ENCODE data around the gene RNF31.

Gene RNF31

DNA sequence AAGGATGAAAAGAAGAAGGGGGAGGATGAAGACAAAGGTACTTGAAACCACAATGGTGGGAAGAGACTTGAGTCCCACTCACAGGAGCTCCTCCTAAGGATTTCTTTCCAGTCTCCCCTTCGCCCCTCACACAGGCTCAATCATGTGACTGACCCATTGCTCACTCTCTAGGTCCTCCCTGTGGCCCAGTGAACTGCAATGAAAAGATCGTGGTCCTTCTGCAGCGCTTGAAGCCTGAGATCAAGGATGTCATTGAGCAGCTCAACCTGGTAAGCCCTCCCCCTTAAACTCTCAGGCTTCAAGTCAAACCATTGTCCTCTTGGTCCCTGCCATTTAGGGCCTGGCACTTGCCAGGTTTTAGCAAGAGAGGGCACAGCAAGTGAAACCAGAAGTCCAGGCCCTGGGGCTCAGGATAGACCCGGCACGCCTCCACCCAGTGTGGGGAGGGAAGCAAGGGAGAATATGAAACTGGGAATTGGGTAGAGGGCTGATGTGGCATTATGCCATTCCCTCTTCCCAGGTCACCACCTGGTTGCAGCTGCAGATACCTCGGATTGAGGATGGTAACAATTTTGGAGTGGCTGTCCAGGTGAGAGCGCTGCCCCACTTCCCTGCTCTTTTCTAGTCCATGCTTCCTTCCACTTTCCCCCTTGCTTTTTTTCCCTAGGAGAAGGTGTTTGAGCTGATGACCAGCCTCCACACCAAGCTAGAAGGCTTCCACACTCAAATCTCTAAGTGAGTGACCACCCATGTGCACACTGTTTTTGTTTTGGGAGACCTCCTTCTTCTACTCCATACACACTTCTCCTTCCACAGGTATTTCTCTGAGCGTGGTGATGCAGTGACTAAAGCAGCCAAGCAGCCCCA is 9.5 kb upstream of the RNF31 start:
- DNase-seq (ENCODE audit: low spot score), result no peak

DNA sequence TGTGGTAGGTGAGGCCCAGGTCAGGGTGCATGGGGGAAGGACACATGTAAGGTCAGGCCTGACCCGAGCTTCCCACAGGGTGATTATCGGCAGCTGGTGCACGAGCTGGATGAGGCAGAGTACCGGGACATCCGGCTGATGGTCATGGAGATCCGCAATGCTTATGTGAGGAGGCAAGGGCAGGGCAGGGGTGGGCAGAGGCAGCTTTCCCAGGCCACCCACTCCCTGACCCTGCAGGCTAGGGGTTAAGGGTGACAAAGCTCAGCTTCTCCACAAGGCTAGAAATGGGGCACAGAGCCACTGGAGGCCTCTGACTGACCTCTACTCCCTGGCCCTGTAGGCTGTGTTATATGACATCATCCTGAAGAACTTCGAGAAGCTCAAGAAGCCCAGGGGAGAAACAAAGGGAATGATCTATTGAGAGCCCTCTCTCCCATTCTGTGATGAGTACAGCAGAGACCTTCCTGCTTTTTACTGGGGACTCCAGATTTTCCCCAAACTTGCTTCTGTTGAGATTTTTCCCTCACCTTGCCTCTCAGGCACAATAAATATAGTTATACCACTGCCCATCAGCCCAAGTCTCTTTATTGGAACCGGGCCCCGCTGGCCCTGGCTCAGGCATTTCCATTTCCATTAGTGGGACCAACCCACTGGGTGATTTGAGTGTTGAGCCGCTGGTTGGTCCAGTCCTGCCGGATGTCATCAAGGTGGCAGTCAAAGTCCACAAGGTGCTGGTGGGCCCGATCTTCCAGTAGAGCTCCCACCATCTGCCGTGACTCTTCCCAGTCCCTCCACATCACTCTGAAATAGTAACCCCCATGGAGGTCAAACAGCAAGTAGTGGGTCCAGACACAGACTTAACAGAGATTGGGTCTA is 8.7 kb upstream of the RNF31 start:
- no peak for DNase-seq (ENCODE audit: low spot score)

DNA sequence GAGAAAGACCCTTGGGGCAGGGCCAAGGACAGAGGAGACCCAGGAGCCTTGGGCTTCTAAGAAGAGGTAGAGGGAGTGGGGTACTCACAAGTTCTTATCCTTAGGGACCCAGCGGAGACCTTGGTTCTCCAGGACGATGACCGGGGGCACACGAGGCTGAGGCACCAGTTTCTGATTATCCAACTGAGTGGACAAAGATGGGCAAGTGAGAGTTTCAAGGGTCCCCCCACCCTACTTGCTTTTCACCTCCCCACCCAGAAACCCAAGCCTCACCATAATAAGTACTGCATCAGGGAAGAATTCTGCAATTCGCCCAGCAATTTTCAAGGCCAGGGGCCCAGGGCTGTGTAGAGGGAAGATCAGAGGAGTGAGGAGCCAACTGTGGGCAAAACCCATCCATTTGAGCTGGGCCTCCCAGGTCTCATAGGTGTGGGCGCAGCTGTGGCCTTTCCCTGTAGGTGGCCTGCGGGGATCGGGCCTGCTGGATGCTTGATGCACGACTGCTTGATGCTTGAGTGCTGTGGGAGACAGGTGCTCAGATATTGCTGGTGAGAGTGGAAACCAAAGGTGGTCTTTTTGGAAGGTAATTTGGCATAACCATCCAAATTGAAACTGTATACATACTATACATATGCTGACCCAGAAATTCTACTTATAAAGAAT is 7.9 kb upstream of the RNF31 start:
- DNase-seq (ENCODE audit: low spot score), result peak; percentile 53

DNA sequence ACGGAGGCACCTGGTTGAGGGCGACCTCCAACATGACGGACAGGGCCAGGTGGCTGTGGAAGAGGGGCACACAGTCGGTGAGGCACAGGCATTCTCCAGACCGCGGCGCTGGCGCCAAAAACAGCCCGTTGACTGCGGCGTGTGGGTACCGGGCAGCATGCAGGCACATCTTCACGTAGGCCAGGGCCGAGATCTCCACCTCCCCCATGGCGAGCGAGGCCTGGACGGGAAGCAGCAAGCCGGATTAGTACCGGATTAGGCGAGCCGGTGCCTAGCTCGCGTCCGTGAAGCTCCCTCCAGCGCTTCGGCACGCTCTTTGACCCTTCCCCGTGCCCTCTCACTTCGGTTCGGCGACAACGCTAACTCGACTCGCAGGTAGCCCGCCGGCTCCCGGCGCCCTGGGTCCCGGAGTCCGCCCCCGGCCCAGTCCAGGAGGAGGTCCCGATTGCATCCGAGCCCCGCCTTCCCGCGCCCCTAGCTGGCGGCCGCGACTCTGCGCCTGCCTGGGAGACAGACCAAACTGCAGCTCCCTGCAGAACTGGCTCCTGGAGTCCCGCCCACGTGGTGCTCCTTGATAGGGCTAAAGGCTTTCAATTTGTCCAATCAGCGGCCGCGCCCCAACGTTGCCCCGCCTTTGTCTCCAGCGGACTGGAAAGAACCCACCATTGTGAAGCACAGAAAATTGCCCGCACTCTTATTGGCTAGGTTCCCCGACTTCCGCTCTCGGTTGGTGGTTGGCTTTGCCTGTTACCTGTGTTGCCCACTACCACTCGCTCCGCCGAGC is 6.0 kb upstream of the RNF31 start, which contains the start of gene EMC9:
EMC9 (minus strand) TSS at position 495 of the 784 bp plus-strand sequence; CDS start at position 208, 287 bp downstream.
- peak; percentile 99 for DNase-seq (ENCODE audit: low spot score)

DNA sequence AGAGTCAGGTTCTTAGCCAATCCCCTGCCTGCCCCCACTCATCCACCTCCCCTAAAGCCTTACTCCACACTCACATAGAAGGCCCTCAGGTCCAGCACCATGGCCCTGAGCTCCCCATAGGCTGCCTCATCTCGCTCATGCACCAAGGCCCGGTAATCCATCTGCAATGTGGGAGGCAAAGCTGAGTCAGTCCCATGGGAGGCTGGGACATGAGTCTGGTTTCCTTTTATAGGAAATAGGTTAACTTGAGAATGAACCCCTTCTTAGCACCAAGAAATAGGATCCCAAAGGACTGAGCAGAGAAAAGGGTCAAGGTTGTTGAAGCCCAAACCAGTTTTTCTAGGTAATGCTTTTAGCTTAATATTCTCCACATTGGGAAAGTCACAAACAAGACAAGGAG is 3.8 kb upstream of the RNF31 start:
- DNase-seq (ENCODE audit: low spot score), result no peak

DNA sequence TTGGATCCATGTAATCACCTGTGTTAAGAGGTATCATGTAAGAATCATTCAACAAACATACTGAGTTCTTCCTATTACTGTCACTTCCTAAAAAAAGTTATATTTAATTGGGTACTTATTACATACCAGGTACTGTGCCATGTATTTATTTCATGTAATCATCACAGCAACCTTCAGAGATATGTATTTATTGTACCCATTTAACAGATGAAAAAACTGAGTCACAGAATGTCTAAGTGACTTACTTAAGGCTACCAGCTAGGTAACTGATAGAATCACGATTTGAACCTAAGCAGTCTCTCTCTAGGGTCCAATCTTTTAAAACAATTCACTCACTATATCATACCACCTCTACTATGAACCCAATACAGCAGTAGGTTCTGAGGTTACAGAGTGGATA is 2.8 kb upstream of the RNF31 start:
- DNase-seq (ENCODE audit: low spot score), result no peak

DNA sequence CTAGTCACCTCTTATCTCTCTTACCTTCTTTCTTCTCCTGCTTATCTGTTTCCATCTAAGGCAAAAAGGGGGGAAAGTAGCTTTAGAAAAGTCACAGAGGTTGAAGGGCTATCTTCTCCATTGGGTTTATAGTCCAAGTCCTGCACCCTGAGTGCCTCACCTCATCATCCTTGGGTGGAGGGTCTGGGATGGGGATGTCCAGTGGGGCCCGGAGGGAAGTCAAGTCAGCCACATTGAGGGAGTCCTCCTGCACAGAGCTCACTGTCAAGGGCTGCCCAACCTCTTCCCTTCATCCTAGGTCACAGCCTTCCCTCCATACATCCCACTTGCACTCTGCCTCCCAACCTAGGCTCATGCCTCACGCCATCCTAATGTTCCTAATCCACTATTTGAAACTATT is 2.1 kb upstream of the RNF31 start:
- DNase-seq (ENCODE audit: low spot score), result no peak

DNA sequence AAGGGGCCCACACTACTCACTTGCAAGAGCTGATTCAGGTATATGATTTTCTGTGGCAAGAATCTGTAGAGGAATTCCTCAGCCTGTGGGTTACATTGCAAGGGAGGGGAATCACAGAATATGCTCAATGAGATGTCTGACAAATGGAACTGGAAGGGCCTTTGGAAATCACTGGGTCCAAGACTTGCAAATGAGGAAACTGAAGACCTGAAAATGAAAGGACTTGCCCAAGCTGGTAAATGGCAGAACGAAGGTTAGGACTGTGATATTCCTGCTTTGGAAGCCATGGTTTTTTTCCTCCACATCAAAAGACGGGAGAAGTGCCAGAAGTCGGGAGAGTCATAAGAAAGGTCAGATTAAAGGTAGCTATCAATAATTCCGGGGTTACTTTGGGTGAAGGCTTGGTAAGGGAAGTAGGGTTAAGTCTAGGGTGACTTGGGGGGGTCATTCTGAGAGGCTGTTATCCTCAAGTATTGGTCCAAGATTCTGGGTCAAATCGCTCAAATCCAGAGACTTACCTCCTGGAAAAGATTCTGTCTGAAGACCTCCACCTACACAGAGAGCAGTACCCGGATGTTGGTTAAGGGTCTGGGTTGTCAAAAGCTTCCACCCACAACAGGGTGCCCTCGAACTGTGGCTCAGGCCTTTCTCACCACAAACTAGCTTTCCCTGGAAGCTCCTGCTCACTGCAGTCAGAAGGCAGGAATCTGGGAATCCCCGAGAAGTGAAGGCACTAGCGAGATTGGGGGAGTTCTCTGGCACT is 1.4 kb upstream of the RNF31 start:
- no peak for DNase-seq (ENCODE audit: low spot score)

DNA sequence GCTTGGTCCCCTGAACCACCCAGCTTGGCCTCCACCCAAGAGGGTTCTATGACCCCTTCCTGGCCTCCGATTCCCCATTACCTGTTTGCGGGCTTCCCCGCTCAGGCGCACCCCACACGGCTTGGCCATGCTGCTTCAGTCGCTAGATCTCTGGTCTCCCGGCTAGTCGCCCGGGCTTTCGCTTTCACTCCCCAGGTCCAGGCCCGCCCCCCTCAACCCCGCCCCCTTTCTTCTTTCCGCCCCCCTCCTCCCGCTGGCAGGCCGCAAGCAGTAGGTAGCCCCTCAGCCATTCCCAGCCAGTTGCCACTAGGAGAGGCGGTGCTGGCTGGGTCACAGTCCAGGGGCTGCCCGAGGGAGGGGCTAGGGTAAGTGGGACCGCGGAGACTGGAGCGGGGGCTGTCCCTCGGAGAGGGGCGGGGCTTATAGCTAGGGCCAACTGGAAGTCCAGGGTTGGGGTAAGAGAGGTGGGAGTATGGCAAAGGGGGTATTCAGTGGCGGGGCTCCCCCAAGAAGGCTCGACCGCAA is 783 bp upstream of the RNF31 start, which contains the start of gene PSME2:
PSME2 (minus strand) TSS at position 158 of the 525 bp plus-strand sequence; CDS start at position 129, 29 bp downstream.
- peak; percentile 96 for DNase-seq (ENCODE audit: low spot score)

DNA sequence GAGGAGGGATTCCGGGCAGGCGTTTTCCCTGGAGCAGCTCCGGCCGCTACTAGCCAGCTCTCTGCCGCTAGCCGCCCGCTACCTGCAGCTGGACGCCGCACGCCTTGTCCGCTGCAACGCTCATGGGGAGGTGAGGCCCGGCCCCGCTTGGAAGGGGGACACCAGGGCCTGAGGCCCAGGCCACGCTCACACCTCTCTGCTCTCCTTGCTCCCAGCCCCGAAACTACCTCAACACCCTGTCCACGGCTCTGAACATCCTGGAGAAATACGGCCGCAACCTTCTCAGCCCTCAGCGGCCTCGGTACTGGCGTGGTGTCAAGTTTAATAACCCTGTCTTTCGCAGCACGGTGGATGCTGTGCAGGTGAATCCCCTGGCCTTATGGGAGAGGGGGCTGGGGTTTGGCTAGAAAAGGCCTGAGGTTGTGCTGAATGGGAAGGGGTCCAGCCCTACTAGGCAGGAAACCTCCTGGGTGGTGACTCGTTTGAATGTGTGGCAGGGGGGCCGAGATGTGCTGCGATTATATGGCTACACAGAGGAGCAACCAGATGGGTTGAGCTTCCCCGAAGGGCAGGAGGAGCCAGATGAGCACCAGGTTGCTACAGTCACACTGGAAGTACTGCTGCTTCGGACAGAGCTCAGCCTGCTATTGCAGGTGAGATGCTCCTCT is 597 bp downstream of the RNF31 start:
- DNase-seq (ENCODE audit: low spot score), result no peak

DNA sequence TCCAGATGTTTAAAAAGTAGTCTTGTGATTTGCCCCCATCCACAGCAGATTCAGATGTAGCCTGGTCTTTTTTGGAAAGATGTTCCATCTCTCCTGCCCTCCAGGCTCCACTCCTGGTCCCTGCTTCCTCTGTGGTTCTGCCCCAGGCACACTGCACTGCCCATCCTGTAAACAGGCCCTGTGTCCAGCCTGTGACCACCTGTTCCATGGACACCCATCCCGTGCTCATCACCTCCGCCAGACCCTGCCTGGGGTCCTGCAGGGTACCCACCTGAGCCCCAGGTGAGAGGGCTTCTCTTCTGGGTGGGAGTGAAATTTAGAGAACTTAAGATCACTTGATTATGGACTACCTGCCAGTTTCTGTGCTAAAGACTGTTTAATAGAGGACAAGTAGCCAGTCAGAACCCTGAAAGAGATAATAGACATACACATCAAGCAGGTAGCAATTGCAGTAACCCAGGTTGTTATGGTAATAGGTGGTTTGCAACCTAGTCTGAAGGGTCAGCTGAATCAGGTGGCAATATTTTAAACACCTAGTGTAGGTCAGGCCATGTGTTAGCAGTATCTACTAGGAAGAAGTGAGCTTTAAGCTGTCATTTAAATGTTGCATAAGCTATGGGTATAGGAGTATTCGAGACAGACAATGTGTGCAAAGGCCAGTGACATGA is 2.1 kb downstream of the RNF31 start:
- no peak for DNase-seq (ENCODE audit: low spot score)

DNA sequence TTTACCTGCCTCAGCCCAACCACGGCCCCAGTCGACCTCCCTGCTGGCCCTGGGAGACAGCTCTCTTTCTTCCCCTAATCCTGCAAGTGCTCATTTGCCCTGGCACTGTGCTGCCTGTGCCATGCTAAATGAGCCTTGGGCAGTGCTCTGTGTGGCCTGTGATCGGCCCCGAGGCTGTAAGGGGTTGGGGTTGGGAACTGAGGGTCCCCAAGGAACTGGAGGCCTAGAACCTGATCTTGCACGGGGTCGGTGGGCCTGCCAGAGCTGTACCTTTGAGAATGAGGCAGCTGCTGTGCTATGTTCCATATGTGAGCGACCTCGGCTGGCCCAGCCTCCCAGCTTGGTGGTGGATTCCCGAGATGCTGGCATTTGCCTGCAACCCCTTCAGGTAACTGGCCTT is 2.8 kb downstream of the RNF31 start:
- DNase-seq (ENCODE audit: low spot score), result no peak

DNA sequence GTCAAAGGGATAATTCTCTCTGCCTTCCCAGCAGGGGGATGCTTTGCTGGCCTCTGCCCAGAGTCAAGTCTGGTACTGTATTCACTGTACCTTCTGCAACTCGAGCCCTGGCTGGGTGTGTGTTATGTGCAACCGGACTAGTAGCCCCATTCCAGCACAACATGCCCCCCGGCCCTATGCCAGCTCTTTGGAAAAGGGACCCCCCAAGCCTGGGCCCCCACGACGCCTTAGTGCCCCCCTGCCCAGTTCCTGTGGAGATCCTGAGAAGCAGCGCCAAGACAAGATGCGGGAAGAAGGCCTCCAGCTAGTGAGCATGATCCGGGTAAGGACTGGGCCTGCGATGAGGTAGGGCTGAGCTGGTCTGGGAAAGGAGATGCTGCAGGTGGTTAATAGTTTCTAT is 3.3 kb downstream of the RNF31 start:
- no peak for DNase-seq (ENCODE audit: low spot score)

DNA sequence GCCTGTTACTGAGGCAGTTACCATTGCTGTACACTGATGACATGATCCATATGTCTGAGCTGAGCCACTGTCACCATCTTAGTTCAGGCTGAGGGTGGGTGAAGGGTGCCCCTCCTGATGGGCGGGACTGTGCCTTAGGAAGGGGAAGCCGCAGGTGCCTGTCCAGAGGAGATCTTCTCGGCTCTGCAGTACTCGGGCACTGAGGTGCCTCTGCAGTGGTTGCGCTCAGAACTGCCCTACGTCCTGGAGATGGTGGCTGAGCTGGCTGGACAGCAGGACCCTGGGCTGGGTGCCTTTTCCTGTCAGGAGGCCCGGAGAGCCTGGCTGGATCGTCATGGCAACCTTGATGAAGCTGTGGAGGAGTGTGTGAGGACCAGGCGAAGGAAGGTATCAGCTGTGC is 3.7 kb downstream of the RNF31 start:
- DNase-seq (ENCODE audit: low spot score), result no peak

DNA sequence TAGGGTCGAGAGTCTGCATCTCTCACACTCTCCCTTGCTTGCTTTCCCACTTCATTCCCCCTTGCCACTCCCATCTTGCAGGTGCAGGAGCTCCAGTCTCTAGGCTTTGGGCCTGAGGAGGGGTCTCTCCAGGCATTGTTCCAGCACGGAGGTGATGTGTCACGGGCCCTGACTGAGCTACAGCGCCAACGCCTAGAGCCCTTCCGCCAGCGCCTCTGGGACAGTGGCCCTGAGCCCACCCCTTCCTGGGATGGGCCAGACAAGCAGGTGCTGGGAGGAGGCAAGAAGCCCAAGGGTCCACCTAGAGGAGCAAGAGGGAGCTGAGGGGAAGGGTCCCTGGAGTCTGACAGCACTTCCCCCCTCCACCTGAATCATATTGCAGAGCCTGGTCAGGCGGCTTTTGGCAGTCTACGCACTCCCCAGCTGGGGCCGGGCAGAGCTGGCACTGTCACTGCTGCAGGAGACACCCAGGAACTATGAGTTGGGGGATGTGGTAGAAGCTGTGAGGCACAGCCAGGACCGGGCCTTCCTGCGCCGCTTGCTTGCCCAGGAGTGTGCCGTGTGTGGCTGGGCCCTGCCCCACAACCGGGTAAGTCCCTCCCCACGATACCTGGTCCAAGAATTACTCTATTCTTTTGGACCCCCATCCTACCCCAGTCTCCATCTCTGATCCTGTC is 4.2 kb downstream of the RNF31 start:
- no peak for DNase-seq (ENCODE audit: low spot score)

DNA sequence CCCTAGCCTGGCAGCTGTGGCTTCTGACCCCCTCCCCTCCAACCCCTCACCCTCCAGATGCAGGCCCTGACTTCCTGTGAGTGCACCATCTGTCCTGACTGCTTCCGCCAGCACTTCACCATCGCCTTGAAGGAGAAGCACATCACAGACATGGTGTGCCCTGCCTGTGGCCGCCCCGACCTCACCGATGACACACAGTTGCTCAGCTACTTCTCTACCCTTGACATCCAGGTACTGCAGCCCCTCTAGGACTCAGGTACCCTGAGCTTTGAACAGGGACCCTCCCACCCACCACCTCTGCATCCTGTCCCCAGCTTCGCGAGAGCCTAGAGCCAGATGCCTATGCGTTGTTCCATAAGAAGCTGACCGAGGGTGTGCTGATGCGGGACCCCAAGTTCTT is 7.8 kb downstream of the RNF31 start:
- DNase-seq (ENCODE audit: low spot score), result no peak

DNA sequence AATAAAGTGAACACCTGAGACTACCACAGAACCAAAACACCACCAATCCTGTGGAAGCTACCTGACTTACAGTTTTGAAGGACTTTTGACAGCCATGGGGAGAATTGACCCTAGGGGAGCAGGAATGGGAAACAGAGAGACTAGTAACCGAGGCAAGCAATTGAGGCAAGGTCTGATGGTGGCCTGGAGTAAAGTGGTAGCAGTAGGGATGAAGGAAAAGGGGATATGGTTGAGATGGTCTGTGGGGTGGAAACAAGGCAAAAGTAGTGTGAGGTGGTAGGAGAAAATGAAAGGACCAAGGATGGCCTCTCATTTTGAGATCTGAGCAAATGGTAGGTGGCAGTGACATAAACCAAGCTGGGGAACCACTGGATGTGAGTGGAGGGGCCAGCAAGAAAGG is 9.5 kb downstream of the RNF31 start:
- DNase-seq (ENCODE audit: low spot score), result no peak

DNA sequence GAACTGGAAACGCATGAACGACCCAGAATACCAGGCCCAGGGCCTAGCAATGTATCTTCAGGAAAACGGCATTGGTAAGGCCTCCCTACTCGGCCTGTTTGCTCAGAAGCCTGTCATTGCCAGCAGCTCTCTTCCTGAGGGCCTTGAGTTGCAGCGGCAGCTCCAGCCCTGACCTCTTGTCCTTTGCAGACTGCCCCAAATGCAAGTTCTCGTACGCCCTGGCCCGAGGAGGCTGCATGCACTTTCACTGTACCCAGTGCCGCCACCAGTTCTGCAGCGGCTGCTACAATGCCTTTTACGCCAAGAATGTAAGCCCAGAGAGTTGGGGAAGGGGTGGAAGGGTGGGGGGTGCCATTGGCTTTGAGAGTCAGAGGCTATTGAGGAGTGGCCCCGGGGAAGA is 10.0 kb downstream of the RNF31 start:
- no peak for DNase-seq (ENCODE audit: low spot score)
